Smooth muscle cell (in vitro differentiated cells): ENCODE measurements around the gene NUTM2D. TPM values are rescaled to one million over a fixed set of nuclear protein-coding genes. Genes with fewer than 3 reads are reported as not detected.
"Not testable (repeated sequence)": the region's sequence is repeated elsewhere in the genome, so short reads cannot be mapped to it uniquely, and the experiment has no call there.

Experiments used
- DNase-seq: peaks from one replicate; lab custom pipeline; 2025; ENCODE audit not compliant: unreplicated experiment; lab: John Stamatoyannopoulos, UW
- H2AFZ ChIP-seq: fragments of 200-600 bp; sonication (generic); 2 replicates; pipeline ENCODE4 v1.6.0; 2016; ENCODE audit warnings: antibody characterized with exemption, low read depth, mild to moderate bottlenecking
- H3F3A ChIP-seq: fragments of 200-600 bp; sonication (generic); 2 replicates; pipeline ENCODE4 v1.6.0; 2017; ENCODE audit warnings: antibody characterized with exemption, low read depth
- H3K27ac ChIP-seq: fragments of 200-600 bp; sonication (generic); 2 replicates; pipeline ENCODE4 v1.5.1; 2016; ENCODE audit warnings: low read depth, mild to moderate bottlenecking
- H3K27me3 ChIP-seq: fragments of 200-600 bp; sonication (generic); 2 replicates; pipeline ENCODE4 v1.6.1; 2016; ENCODE audit warnings: low read depth, mild to moderate bottlenecking
- H3K36me3 ChIP-seq: fragments of 200-600 bp; sonication (generic); 2 replicates; pipeline ENCODE4 v1.5.1; 2016; ENCODE audit warnings: low read depth
- H3K4me1 ChIP-seq: fragments of 200-600 bp; sonication (generic); 2 replicates; pipeline ENCODE4 v1.5.1; 2016; ENCODE audit warnings: low read depth
- H3K4me2 ChIP-seq: fragments of 200-600 bp; sonication (generic); 2 replicates; pipeline ENCODE4 v1.6.0; 2016; ENCODE audit warnings: mild to moderate bottlenecking
- H3K4me3 ChIP-seq: fragments of 200-600 bp; sonication (generic); 2 replicates; pipeline ENCODE4 v1.5.1; 2016; ENCODE audit warnings: mild to moderate bottlenecking
- H3K79me2 ChIP-seq: fragments of 200-600 bp; sonication (generic); 2 replicates; pipeline ENCODE4 v1.6.0; 2016; ENCODE audit warnings: low read depth, mild to moderate bottlenecking
- H3K9ac ChIP-seq: fragments of 200-600 bp; sonication (generic); 2 replicates; pipeline ENCODE4 v1.6.0; 2016; ENCODE audit warnings: low read depth
- H3K9me3 ChIP-seq: fragments of 200-600 bp; sonication (generic); replicated peaks from 2 replicates; pipeline ENCODE4 v1.5.1; 2016; ENCODE audit warnings: low read depth
- H4K20me1 ChIP-seq: fragments of 200-600 bp; sonication (generic); 2 replicates; pipeline ENCODE4 v1.6.0; 2016; ENCODE audit warnings: low read depth
- whole genome bisulfite sequencing: methylation state at CpG from one replicate; pipeline ENCODE4 v1.1.7; 2016; ENCODE audit warnings: low lambda C conversion rate; 5-methylcytosine and 5-hydroxymethylcytosine counted together
- polyA plus RNA-seq: library from polyadenylated mRNA; unstranded; fragments of >200 nt; fragmentation: Nextera tagmentation; extraction: Ambion mirVana; gene quantifications from 2 replicates; pipeline ENCODE4 v1.2.1, GENCODE V29; 2016
- total RNA-seq: library from RNA; depleted of rRNA; stranded (reverse); fragments of >200 nt; gene quantifications from 2 replicates; pipeline ENCODE4 v1.2.3, GENCODE V29; 2014

The NUTM2D gene, protein sequence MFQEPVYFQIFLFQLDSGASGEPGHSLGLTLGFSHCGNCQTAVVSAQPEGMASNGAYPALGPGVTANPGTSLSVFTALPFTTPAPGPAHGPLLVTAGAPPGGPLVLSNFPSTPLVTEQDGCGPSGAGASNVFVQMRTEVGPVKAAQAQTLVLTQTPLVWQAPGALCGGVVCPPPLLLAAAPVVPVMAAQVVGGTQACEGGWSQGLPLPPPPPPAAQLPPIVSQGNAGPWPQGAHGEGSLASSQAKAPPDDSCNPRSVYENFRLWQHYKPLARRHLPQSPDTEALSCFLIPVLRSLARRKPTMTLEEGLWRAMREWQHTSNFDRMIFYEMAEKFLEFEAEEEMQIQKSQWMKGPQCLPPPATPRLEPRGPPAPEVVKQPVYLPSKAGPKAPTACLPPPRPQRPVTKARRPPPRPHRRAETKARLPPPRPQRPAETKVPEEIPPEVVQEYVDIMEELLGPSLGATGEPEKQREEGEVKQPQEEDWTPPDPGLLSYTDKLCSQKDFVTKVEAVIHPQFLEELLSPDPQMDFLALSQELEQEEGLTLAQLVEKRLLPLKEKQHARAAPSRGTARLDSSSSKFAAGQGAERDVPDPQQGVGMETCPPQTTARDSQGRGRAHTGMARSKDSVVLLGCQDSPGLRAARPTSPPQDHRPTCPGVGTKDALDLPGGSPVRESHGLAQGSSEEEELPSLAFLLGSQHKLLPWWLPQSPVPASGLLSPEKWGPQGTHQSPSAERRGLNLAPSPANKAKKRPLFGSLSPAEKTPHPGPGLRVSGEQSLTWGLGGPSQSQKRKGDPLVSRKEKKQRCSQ
- total RNA-seq (1.7 and 1.9 TPM in 2 replicates), polyA plus RNA-seq (0.18 and 0.50 TPM in 2 replicates)

DNA sequence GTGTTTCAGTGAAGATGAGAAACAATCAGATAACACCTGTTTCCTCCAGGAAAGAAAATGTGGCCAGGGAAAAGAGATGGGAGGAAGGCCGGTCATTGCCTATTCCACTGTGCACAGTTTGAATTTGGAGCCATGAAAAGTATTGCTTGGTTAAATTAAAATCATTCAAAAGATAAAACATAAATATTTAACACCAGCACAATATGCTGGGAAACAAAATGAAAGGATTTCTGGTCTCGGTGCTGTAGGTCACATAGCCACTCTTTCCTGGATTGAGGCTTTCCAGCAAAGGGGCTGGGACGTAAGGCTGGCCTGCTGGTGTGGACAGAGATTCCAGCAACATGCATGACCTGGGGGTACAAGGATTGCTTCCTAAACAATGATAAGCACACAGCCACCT is at the start of gene NUTM2D:
NUTM2D (plus strand) TSS at position 301 of the 400 bp plus-strand sequence. CDS start 522 bp downstream, outside the sequence.
- H3F3A ChIP-seq, H3K4me2 ChIP-seq, H2AFZ ChIP-seq, H3K27me3 ChIP-seq, H3K9me3 ChIP-seq, H3K4me1 ChIP-seq, H3K79me2 ChIP-seq, H3K27ac ChIP-seq, DNase-seq, H3K36me3 ChIP-seq, H3K9ac ChIP-seq, H4K20me1 ChIP-seq, H3K4me3 ChIP-seq: not testable (repeated sequence)
- WGBS = no CpG with 5 or more reads among the region's 3 CpGs

DNA sequence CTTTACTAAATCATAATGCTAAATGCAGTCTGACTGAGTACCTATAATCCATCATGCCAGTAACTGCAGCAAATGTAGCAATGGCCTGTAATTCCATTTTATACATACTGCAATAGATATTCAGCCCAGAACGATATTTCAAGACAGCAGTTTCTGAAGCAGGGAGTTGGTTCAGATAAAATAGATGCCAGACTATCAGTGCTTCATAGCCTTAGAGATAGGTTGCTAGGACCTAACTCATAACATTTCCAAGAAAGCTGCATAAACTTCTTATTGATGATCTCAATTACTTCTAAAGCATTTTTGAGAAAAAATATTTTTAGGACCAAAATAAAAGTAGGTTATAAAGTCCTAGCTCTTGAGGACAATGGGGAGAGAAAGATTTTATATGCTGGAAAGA is 48.8 kb upstream of the NUTM2D start:
- H2AFZ ChIP-seq, H3K4me1 ChIP-seq, H3K36me3 ChIP-seq, H3K9me3 ChIP-seq, H3K79me2 ChIP-seq, H3K9ac ChIP-seq, H3K4me3 ChIP-seq, DNase-seq, H4K20me1 ChIP-seq, H3F3A ChIP-seq, H3K27ac ChIP-seq, H3K4me2 ChIP-seq, H3K27me3 ChIP-seq: not testable (repeated sequence)
- WGBS = 100% methylated on average over 1 of the region's 1 CpG

DNA sequence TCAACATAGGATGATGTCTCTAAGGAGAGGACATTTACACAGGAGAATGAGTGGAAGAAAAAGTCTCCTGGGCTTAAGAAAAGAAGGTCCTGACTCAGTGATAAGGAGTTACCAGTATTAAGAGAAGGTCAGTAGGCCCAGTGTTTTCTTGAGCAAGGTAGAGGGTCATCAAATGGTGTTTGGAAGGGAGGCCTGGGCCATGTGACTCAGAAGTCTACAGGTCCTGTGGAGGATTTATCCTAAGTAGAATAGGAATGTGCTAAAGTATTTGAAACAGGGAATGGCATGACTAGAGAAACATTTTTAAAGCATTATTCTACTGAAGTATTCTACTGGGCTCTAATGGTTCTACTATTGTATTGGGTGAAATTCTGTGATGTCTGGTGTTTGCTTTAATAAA is 47.9 kb upstream of the NUTM2D start:
- not testable (repeated sequence) for H3K9me3 ChIP-seq, H4K20me1 ChIP-seq, H3K9ac ChIP-seq, H3K36me3 ChIP-seq, H3K4me2 ChIP-seq, H3K79me2 ChIP-seq, H3K27me3 ChIP-seq, H2AFZ ChIP-seq, H3K4me1 ChIP-seq, H3K27ac ChIP-seq, H3F3A ChIP-seq, H3K4me3 ChIP-seq, DNase-seq

DNA sequence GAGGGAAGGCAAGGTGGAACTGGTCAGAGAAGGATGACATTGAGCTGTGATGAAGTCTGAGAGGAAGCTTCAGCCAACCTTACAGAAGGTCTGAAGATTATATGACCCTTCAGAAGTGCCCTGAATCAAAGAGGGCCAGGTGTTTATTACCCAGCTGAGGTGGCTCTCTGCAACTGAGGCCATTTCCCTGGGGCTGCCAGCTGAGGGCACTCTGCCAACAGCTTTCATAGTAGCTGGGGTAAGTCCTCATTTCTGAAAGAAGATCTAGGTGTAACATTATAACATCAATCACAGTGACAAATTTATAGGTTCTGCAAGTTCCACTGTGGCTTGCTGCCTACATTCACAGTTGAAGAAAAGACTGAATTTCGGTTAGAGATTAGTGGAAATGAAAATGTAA is 46.0 kb upstream of the NUTM2D start:
- not testable (repeated sequence) for H3K27ac ChIP-seq, H3K36me3 ChIP-seq, H3F3A ChIP-seq, H3K4me3 ChIP-seq, H3K27me3 ChIP-seq, H2AFZ ChIP-seq, H3K79me2 ChIP-seq, H3K9me3 ChIP-seq, H3K4me2 ChIP-seq, H4K20me1 ChIP-seq, H3K9ac ChIP-seq, DNase-seq, H3K4me1 ChIP-seq
- 96% methylated on average over 1 of the region's 1 CpG for WGBS

DNA sequence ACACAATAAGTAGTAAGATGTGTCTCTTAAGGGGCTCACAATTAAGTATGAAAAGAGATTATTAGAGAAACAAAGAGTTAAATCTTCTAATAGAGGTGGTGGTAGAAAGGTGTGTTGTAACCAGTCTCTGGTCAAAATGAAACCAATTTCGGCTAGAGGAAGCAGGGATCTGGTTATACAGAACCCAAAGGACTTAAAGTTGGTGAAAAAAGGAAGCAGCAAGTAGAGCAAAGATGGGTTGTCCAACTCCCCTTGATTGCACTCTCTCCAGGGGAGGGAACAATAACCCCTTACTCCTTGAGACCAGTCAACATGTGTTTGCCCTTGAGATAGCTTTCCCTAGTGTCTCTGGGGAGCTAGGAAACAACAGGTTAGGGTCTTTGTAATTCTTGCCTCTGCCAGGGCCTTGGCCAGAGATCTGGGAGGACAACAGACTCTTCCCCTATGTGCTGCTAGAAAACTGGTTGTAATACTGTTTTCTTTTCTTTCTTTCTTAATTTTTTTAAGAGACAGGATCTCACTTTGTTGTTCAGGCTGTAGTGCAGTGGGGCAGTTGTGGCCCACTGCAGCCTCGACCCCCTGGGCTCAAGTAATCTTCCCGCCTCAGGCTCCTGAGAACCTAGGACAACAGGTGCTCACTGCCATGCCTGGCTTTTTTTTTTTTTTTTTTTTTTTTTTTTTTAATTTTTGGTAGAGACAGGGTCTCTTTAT is 43.7 kb upstream of the NUTM2D start:
- H3K9ac ChIP-seq, H2AFZ ChIP-seq, H3K27ac ChIP-seq, H3K36me3 ChIP-seq, H3K4me2 ChIP-seq, H3K9me3 ChIP-seq, H3K27me3 ChIP-seq, H3F3A ChIP-seq, H4K20me1 ChIP-seq, H3K4me1 ChIP-seq, H3K79me2 ChIP-seq, DNase-seq, H3K4me3 ChIP-seq: not testable (repeated sequence)
- WGBS = 67% methylated on average over 3 of the region's 3 CpGs

DNA sequence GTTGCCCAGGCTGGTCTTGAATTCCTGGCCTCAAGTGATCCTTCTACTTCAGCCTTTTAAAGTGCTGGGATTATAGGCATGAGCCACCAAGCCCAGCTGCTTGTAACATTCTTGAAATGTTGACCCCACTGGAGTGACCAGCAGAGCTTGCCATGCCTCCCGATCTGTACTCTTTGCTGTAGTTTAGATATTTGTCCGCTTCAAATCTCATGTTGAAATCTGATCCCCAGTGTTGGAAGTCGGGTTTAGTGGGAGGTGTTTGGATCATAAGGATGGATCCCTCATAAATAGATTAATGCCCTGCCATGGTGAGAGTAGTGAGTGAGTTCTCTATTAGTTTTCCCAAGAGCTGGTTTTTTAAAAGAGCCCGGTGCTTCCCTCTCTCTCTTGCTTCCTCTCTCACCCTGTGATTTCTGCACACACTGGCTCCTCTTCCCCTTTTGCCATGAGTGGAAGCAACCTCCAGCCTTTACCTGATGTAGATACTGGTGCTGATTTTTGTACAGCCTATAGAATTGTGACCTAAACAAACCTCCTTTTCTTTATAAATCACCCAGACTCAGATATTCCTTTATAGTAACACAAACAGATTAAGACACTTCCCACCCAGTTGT is 43.1 kb upstream of the NUTM2D start:
- not testable (repeated sequence) for H3K27me3 ChIP-seq, H3K4me3 ChIP-seq, H2AFZ ChIP-seq, H3K9ac ChIP-seq, H3K4me2 ChIP-seq, H3K9me3 ChIP-seq, H3K79me2 ChIP-seq, H3K36me3 ChIP-seq, H3F3A ChIP-seq, DNase-seq, H4K20me1 ChIP-seq, H3K4me1 ChIP-seq, H3K27ac ChIP-seq
- 52% methylated on average over 3 of the region's 4 CpGs for WGBS

DNA sequence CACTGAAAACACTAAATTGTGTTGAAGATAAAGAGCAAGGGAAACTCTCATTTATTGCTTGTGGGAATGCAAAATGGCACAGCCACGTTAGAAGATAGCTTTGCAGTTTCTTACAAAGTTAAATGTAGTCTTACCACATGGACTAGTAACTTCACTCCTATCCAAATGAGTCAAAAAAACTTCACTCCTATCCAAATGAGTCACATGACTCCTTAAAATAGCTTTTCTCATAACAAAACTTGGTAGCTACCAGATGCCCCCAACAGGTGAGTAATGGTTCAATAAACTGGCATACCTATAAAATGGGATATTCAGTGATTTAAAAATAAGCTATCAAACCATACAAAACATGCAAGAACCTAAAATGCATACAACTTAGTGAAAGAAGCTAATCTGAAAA is 36.0 kb upstream of the NUTM2D start:
- H2AFZ ChIP-seq, H3K79me2 ChIP-seq, H3K27ac ChIP-seq, DNase-seq, H4K20me1 ChIP-seq, H3K27me3 ChIP-seq, H3K9me3 ChIP-seq, H3K9ac ChIP-seq, H3K36me3 ChIP-seq, H3K4me2 ChIP-seq, H3K4me1 ChIP-seq, H3K4me3 ChIP-seq, H3F3A ChIP-seq: not testable (repeated sequence)
- 69% methylated on average over 1 of the region's 1 CpG for WGBS

DNA sequence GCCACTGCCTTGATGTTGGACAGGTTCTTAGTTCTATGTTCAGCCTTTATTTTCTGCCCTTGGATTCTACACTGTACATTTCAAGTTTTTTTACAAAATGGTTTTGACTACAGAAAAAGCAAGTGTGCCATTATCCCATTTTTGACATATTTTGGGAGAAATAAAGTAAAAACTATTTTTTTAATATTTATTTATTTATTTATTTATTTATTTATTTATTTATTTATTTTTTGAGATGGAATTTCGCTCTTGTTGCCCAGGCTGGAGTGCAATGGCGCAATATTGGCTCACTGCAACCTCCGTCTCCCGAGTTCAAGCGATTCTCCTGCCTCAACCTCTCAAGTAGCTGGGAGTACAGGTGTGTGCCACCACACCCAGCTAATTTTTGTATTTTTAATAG is 33.0 kb upstream of the NUTM2D start:
- H4K20me1 ChIP-seq, H3K9ac ChIP-seq, H3K4me3 ChIP-seq, H3K36me3 ChIP-seq, H3K27me3 ChIP-seq, H3F3A ChIP-seq, DNase-seq, H3K79me2 ChIP-seq, H3K4me2 ChIP-seq, H2AFZ ChIP-seq, H3K27ac ChIP-seq, H3K4me1 ChIP-seq, H3K9me3 ChIP-seq: not testable (repeated sequence)
- 97% methylated on average over 5 of the region's 5 CpGs for WGBS
